IPS-15b (cell line): Measurements from ENCODE around the gene RBM26.

Source experiments
- H3K27me3 ChIP-seq: one replicate; pipeline ENCODE4 v1.6.1; 2013; ENCODE audit warnings: low read length; ENCODE audit not compliant: control insufficient read depth, insufficient read depth
- H3K36me3 ChIP-seq: one replicate; pipeline ENCODE4 v1.6.1; 2013; ENCODE audit warnings: low read length; ENCODE audit not compliant: control insufficient read depth, insufficient read depth
- H3K4me1 ChIP-seq: one replicate; pipeline ENCODE4 v1.6.1; 2013; ENCODE audit warnings: mild to moderate bottlenecking, low read length; ENCODE audit not compliant: control insufficient read depth, insufficient read depth
- H3K4me3 ChIP-seq: one replicate; pipeline ENCODE4 v1.5.1; 2013; ENCODE audit warnings: low read depth, low read length
- H3K9ac ChIP-seq: one replicate; pipeline ENCODE4 v1.6.1; 2013; ENCODE audit warnings: low read depth, mild to moderate bottlenecking, low read length
- H3K9me3 ChIP-seq: one replicate; pipeline ENCODE4 v1.6.1; 2013; ENCODE audit warnings: mild to moderate bottlenecking, low read length; ENCODE audit not compliant: control insufficient read depth, insufficient read depth

Gene RBM26

DNA sequence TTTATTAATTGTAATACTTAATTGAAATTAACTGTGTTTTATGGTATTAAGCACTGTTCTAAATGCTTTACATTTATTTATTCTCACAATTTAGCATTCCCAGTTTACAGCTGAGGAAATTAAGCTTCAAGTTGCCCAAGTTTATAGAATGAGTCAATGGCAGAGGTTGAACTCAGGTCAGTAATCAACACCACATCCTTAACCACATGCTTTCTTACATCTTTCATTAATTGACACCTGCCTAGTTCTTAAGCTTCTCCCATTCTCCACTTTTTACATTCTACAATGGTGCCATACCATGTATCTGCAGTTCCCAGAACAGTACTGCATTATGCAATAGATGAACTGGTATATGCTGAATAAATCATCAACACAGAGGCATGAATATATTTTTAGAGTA is 11.7 kb upstream of the RBM26 start:
- Histone ChIP-seq H3K27me3 (peaks cover 5% of the 10 kb centered on the region), H3K9ac (no peak overlapping the region), H3K4me1 (no peaks in the 10 kb centered on the region), H3K9me3 (no peaks in the 10 kb centered on the region), H3K36me3 (no peaks in the 10 kb centered on the region), H3K4me3 (no peak overlapping the region)

DNA sequence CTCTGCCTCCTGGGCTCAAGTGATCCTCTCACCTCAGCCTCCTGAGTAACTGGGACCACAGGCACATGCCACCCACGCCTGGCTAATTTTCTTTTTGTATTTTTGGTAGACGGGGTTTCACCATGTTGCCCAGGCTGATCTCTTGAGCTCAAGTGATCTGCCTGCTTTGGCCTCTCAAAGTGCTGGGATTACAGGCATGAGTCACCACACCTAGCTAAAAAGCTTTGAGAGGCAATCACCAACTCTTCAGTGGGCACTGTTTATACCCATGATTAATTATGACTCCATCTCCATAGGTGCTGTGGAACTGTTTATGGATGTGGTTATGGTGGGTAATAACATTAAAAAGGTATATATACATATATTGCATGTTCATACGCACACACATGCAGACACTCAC is 7.5 kb upstream of the RBM26 start:
- H3K27me3 ChIP-seq: peaks cover 5% of the 10 kb centered on the region
- no peak overlapping the region for H3K9ac ChIP-seq
- no peaks in the 10 kb centered on the region for H3K36me3 ChIP-seq
- H3K4me1 ChIP-seq: no peaks in the 10 kb centered on the region
- H3K9me3 ChIP-seq: no peaks in the 10 kb centered on the region
- H3K4me3 ChIP-seq: no peak overlapping the region

GRCh38 chr13:79409828-79410227 is 3.8 kb upstream of the RBM26 start:
- Histone ChIP-seq H3K4me1 (no peaks in the 10 kb centered on the region), H3K4me3 (no peak overlapping the region), H3K9me3 (no peaks in the 10 kb centered on the region), H3K27me3 (no peaks in the 10 kb centered on the region), H3K36me3 (no peaks in the 10 kb centered on the region), H3K9ac (no peak overlapping the region)

- H3K4me1 ChIP-seq: peaks cover 5% of the 10 kb centered on the region
- no peaks in the 10 kb centered on the region for H3K9me3 ChIP-seq
- H3K27me3 ChIP-seq: no peaks in the 10 kb centered on the region
- no peaks in the 10 kb centered on the region for H3K36me3 ChIP-seq
- H3K9ac ChIP-seq: peak overlapping the region; percentile 5
- no peak overlapping the region for H3K4me3 ChIP-seq
Observed at GRCh38 chr13:79407349-79407979, 1.4 kb upstream of the RBM26 start.

- H3K9ac ChIP-seq: peak overlapping the region; percentile 94
- no peaks in the 10 kb centered on the region for H3K36me3 ChIP-seq
- H3K4me1 ChIP-seq: peaks cover 8% of the 10 kb centered on the region
- H3K4me3 ChIP-seq: peak overlapping the region; percentile 94
- no peaks in the 10 kb centered on the region for H3K27me3 ChIP-seq
- H3K9me3 ChIP-seq: no peaks in the 10 kb centered on the region
Observed at GRCh38 chr13:79406597-79406908, 498 bp upstream of the RBM26 start.

GRCh38 chr13:79405501-79405830 is 589 bp downstream of the RBM26 start:
- Histone ChIP-seq H3K4me3 (peak overlapping the region; percentile 94), H3K36me3 (no peaks in the 10 kb centered on the region), H3K9me3 (no peaks in the 10 kb centered on the region), H3K27me3 (no peaks in the 10 kb centered on the region), H3K4me1 (peaks cover 11% of the 10 kb centered on the region), H3K9ac (peak overlapping the region; percentile 94)

DNA sequence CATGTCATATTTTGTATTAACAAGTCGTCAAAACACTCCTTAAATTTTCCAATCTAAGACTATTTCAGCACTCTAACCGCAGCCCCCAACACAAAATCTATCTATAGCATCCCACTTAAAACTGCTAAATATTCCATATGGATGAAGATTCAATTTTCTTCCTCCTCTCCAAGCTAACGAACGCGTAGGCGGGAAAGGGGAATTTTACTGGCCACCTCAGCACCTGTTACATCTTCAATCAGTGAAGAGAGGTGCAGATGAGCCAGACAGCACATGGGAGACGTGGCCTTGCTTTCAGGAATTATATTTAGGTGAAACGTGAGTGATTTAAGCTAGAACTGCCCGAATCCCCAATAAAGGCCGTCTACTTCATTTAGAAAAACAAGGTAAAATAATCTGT is 1.1 kb downstream of the RBM26 start:
- Histone ChIP-seq H3K9me3 (no peaks in the 10 kb centered on the region), H3K36me3 (no peaks in the 10 kb centered on the region), H3K27me3 (no peaks in the 10 kb centered on the region), H3K4me3 (peak overlapping the region; percentile 94), H3K4me1 (peaks cover 14% of the 10 kb centered on the region), H3K9ac (peak overlapping the region; percentile 94)

DNA sequence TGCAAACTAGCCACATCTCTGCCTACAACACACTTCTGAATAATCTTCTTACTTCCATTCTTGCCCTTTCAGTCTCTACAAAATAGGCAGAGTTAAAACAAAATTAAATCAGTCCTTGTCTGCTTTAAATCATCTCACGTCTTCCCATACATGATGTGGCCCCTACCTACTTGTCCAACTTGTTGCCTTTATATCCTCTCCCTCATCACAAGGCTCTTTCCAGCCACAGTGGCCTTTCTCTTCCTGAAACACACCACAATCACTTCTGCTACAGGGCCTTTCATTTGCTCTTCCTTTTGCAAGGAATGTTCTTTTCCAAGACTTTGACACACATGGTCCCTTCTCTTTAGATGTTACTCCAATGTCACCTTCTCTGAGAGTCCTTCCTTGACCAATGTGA is 1.7 kb downstream of the RBM26 start:
- Histone ChIP-seq H3K4me1 (peaks cover 14% of the 10 kb centered on the region), H3K4me3 (peak overlapping the region; percentile 94), H3K27me3 (no peaks in the 10 kb centered on the region), H3K9ac (no peak overlapping the region), H3K36me3 (no peaks in the 10 kb centered on the region), H3K9me3 (no peaks in the 10 kb centered on the region)

DNA sequence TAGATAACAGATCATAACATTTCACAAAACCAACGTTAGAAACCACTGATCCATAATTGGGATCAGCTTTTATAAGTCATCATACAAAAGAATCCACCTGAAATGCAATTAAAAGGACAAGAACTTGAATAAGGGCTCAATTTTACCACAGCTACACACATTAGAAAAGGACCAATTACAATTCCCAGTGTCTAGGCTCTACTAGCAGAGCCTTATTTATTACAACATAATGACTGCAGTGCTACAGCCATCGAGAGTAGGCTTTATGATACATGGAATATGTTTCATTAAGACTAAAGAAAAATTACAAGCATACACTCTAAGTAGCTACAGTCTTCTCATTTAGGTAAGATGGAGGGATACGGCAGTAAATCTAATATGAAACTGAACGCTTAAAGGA is 2.9 kb downstream of the RBM26 start:
- Histone ChIP-seq H3K9me3 (no peaks in the 10 kb centered on the region), H3K36me3 (no peaks in the 10 kb centered on the region), H3K4me3 (peak overlapping the region; percentile 94), H3K4me1 (peaks cover 14% of the 10 kb centered on the region), H3K27me3 (no peaks in the 10 kb centered on the region), H3K9ac (no peak overlapping the region)

DNA sequence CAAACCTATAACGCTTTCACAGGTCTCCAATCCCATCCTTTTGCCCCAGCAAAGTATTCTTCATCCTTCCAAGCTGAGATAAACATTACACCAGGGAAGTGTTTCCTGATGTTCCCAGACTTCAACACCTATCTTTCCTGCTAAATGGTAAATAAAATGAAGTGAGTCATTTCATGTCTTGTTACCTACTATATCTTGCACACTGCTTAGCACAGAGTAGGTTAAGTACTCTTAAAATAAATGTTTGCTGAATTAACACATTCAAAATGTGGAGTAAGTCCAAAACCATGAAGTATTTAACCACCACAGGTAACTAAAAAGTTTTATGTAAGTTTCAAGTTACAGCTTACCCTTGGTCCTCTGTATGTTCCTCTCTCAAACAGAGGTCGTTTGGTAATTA is 3.4 kb downstream of the RBM26 start:
- no peaks in the 10 kb centered on the region for H3K27me3 ChIP-seq
- no peak overlapping the region for H3K4me3 ChIP-seq
- H3K9me3 ChIP-seq: no peaks in the 10 kb centered on the region
- H3K9ac ChIP-seq: no peak overlapping the region
- H3K36me3 ChIP-seq: no peaks in the 10 kb centered on the region
- H3K4me1 ChIP-seq: peaks cover 14% of the 10 kb centered on the region

DNA sequence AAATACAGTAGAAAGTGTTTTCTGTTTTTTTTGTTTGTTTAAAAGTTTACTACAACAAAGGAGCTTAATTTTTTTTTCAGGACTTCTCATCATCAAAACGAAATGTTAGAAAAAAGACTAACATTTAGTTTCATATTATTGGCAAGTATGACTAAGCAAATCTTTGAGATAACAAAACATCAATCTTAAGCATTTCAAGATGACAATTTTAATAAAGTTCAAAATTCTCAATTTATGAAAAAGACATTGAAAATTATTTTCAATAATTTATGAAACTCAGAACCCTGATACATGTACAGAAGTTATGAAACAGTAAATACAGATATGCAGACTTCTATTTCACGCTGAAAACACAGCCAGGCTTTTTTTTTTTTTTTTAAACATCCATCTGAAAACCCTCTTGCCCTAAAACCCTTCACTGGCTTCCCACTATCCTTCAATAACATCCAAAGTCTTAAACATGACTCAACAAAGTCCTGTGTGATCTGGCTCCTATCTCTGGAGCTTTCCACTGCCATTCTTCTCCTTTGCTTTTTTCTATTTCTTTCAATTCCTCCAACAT is 3.9 kb downstream of the RBM26 start:
- no peaks in the 10 kb centered on the region for H3K27me3 ChIP-seq
- no peaks in the 10 kb centered on the region for H3K9me3 ChIP-seq
- H3K9ac ChIP-seq: no peak overlapping the region
- H3K4me3 ChIP-seq: no peak overlapping the region
- H3K4me1 ChIP-seq: peaks cover 14% of the 10 kb centered on the region
- no peaks in the 10 kb centered on the region for H3K36me3 ChIP-seq

DNA sequence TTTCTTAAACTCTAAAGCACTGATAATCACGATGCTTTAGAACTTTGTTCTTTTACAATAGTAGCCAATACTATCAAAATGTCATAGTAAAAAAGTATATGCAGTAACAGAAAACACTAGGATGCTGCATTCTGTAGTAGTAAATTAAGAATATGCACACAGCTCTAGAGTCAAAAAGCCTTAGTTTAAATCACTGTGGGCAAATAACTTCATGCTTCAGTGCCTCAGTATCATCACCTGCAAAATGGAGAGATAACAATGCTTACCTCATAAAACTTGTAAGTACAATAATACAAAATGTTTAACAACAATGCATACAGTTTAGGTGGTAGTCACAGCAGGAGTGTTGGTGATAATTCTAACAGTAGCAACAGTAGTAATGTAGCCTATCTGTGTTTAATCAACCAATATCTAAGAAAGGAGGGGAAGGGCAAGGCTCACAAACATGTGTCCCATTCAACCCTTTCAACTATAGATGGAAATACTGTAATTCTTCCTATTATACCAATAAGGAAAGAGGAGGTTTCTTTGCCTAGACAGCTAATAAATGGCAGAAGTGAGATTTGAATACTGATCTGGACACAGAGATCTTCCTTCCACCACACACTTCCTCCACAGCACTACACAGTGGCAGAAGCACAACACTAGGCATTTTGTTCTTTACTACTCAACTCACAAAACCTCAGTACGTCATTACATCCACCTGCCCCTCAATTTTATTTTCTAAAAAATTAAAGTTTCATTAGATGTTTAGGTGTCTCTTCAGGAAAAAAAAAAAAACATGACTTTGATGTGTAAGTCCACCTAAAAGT is 4.6 kb downstream of the RBM26 start:
- Histone ChIP-seq H3K9me3 (no peaks in the 10 kb centered on the region), H3K9ac (no peak overlapping the region), H3K36me3 (no peaks in the 10 kb centered on the region), H3K4me1 (peaks cover 14% of the 10 kb centered on the region), H3K4me3 (no peak overlapping the region), H3K27me3 (no peaks in the 10 kb centered on the region)
